Activated naive CD4-positive, alpha-beta T cell treated with Interleukin-2 at 50 U/mL for 16 hours (primary cell): ENCODE data around the gene MAP4K2.

Source experiments
- DNase-seq: peaks from one replicate; pipeline ENCODE4 v3.0.0-alpha.2; 2020

Gene MAP4K2

GRCh38 chr11:64810891-64811272, 7.9 kb upstream of the MAP4K2 start:
- DNase-seq = no peak

- peak; percentile 82 for DNase-seq
Observed at GRCh38 chr11:64810271-64810890, 7.4 kb upstream of the MAP4K2 start, which contains the start of gene MEN1. TSS of gene MEN1 (minus strand) at chr11:64810551. CDS start at chr11:64810109, 442 bp downstream.

GRCh38 chr11:64809781-64810241, 6.8 kb upstream of the MAP4K2 start:
- peak; percentile 25 for DNase-seq

- DNase-seq = no peak
Observed at GRCh38 chr11:64805481-64805880, 2.5 kb upstream of the MAP4K2 start.

- no peak for DNase-seq
Observed at GRCh38 chr11:64804346-64805210, 1.6 kb upstream of the MAP4K2 start.

- DNase-seq = no peak
Observed at GRCh38 chr11:64803846-64804345, 882 bp upstream of the MAP4K2 start.

- DNase-seq = peak; percentile 32
Observed at GRCh38 chr11:64802370-64803157, 450 bp downstream of the MAP4K2 start.

- no peak for DNase-seq
Observed at GRCh38 chr11:64801561-64802369, 1.2 kb downstream of the MAP4K2 start.

GRCh38 chr11:64801158-64801464, 1.9 kb downstream of the MAP4K2 start:
- DNase-seq = no peak

GRCh38 chr11:64800303-64801157, 2.5 kb downstream of the MAP4K2 start:
- DNase-seq = no peak

- DNase-seq = no peak
Observed at GRCh38 chr11:64799623-64800302, 3.3 kb downstream of the MAP4K2 start.

- DNase-seq = no peak
Observed at GRCh38 chr11:64799256-64799622, 3.8 kb downstream of the MAP4K2 start.

GRCh38 chr11:64796757-64797541, 6.1 kb downstream of the MAP4K2 start:
- no peak for DNase-seq

GRCh38 chr11:64796047-64796756, 6.8 kb downstream of the MAP4K2 start:
- DNase-seq = no peak

- no peak for DNase-seq
Observed at GRCh38 chr11:64794526-64794925, 8.5 kb downstream of the MAP4K2 start.

- DNase-seq = no peak
Observed at GRCh38 chr11:64793271-64794160, 9.5 kb downstream of the MAP4K2 start.

- no peak for DNase-seq
Observed at GRCh38 chr11:64792482-64792881, 10.5 kb downstream of the MAP4K2 start.

- DNase-seq = no peak
Observed at GRCh38 chr11:64791781-64792291, 11.2 kb downstream of the MAP4K2 start.
